Measurements from ENCODE around the gene CAMSAP2. TPM values are rescaled to one million over a fixed set of nuclear protein-coding genes. Genes with fewer than 3 reads are reported as not detected.

The CAMSAP2 gene
- total RNA-seq, 1 experiment from 2014 or later: 20.7 TPM

GRCh38 chr1:200704986-200705500 lies 33.6 kb upstream of the CAMSAP2 start:
- ATAC-seq: no peak
- H3K36me3 Mint-ChIP-seq: no peaks in the 10 kb centered on the region
- CTCF ChIA-PET: no interaction called here
- H3K9me3 Mint-ChIP-seq: no peaks in the 10 kb centered on the region
- no peak overlapping the region for H3K27ac Mint-ChIP-seq
- POLR2A ChIA-PET: no interaction called here
- H3K4me1 Mint-ChIP-seq: peaks cover under 1% of the 10 kb centered on the region
- no peaks in the 10 kb centered on the region for H3K27me3 Mint-ChIP-seq (ENCODE audit: low read depth)
- no peak overlapping the region for H3K4me3 Mint-ChIP-seq
- no peak for DNase-seq (ENCODE audit: low spot score)
- TF ChIP-seq SMAD3 (CRISPR knock-in tag; IDR thresholded peaks at IDR 0.05; ENCODE audit: borderline replicate concordance) (no peak), FOXK1 (CRISPR knock-in tag; IDR thresholded peaks at IDR 0.05) (no peak), TEAD1 (CRISPR knock-in tag; IDR thresholded peaks at IDR 0.05) (no peak), PREB (CRISPR knock-in tag; IDR thresholded peaks at IDR 0.05; ENCODE audit: borderline replicate concordance) (no peak), MLX (CRISPR knock-in tag; IDR thresholded peaks at IDR 0.05) (no peak), CDX4 (CRISPR knock-in tag; IDR thresholded peaks at IDR 0.05; ENCODE audit: borderline replicate concordance) (no peak), HMGXB4 (CRISPR knock-in tag; IDR thresholded peaks at IDR 0.05) (no peak), E2F4 (CRISPR knock-in tag; IDR thresholded peaks at IDR 0.05; ENCODE audit: borderline replicate concordance, low read depth) (no peak), ZBTB21 (CRISPR knock-in tag; IDR thresholded peaks at IDR 0.05; ENCODE audit: borderline replicate concordance) (no peak)

- Mint-ChIP-seq H3K27me3 (ENCODE audit: low read depth) (no peaks in the 10 kb centered on the region), H3K9me3 (no peaks in the 10 kb centered on the region), H3K4me1 (no peaks in the 10 kb centered on the region), H3K36me3 (no peaks in the 10 kb centered on the region), H3K27ac (no peak overlapping the region), H3K4me3 (no peak overlapping the region)
- DNase-seq (ENCODE audit: low spot score): no peak
- no peak for TF ChIP-seq USF1 (CRISPR knock-in tag; IDR thresholded peaks at IDR 0.05)
- TF ChIP-seq ATF3 (CRISPR knock-in tag; conservative IDR thresholded peaks at IDR 0.05): no peak
- no peak for TF ChIP-seq SP1 (CRISPR knock-in tag; conservative IDR thresholded peaks at IDR 0.05)
- TF ChIP-seq MLX (CRISPR knock-in tag; IDR thresholded peaks at IDR 0.05): no peak
- no peak for TF ChIP-seq ZNF671 (CRISPR knock-in tag; IDR thresholded peaks at IDR 0.05)
- no peak for TF ChIP-seq CBFB (CRISPR knock-in tag; IDR thresholded peaks at IDR 0.05; ENCODE audit: low read depth)
- no peak for TF ChIP-seq ERG (CRISPR knock-in tag; IDR thresholded peaks at IDR 0.05)
- no peak for TF ChIP-seq ELF4 (CRISPR knock-in tag; IDR thresholded peaks at IDR 0.05; ENCODE audit: low read depth)
- no peak for TF ChIP-seq ZSCAN18 (CRISPR knock-in tag; IDR thresholded peaks at IDR 0.05)
- TF ChIP-seq JUN (CRISPR knock-in tag; IDR thresholded peaks at IDR 0.05): no peak
- no peak for TF ChIP-seq ZNF281 (CRISPR knock-in tag; IDR thresholded peaks at IDR 0.05)
- no peak for TF ChIP-seq MAX (CRISPR knock-in tag; IDR thresholded peaks at IDR 0.05)
- CTCF ChIA-PET: no interaction called here
- ATAC-seq: no peak
- POLR2A ChIA-PET: no interaction called here
Observed at GRCh38 chr1:200706111-200706814, 32.4 kb upstream of the CAMSAP2 start.
